ENCODE measurements around the gene ANKS1B.

The ANKS1B gene

GRCh38 chr12:99852666-99853065 is 132.1 kb downstream of the ANKS1B start:
- H4K20me1 ChIP-seq (ENCODE audit: insufficient read depth): no peaks in the 10 kb centered on the region
- H3K9ac ChIP-seq: no peak overlapping the region
- H3K27ac ChIP-seq: no peak overlapping the region
- H3K4me1 ChIP-seq (ENCODE audit: low read depth, poor library complexity, severe bottlenecking): no peaks in the 10 kb centered on the region
- H2AFZ ChIP-seq (ENCODE audit: low read depth): no peak overlapping the region
- no peaks in the 10 kb centered on the region for H3K36me3 ChIP-seq (ENCODE audit: insufficient read depth)
- no peak overlapping the region for H3K4me3 ChIP-seq (IDR thresholded peaks at IDR 0.05; ENCODE audit: insufficient read depth, low read depth, low read length)
- H3K27me3 ChIP-seq (ENCODE audit: insufficient read depth, low read depth): no peaks in the 10 kb centered on the region
- H3K79me2 ChIP-seq (ENCODE audit: insufficient read depth, low read depth): no peaks in the 10 kb centered on the region
- H3K4me2 ChIP-seq: no peak overlapping the region
- no peak for TF ChIP-seq CTCF (conservative IDR thresholded peaks at IDR 0.05; ENCODE audit: low read depth, low read length)

- H4K20me1 ChIP-seq (ENCODE audit: insufficient read depth): no peaks in the 10 kb centered on the region
- no peak overlapping the region for H3K4me2 ChIP-seq
- H2AFZ ChIP-seq (ENCODE audit: low read depth): no peak overlapping the region
- H3K4me3 ChIP-seq (IDR thresholded peaks at IDR 0.05; ENCODE audit: insufficient read depth, low read depth, low read length): no peak overlapping the region
- H3K36me3 ChIP-seq (ENCODE audit: insufficient read depth): no peaks in the 10 kb centered on the region
- TF ChIP-seq CTCF (conservative IDR thresholded peaks at IDR 0.05; ENCODE audit: low read depth, low read length): no peak
- no peak overlapping the region for H3K27ac ChIP-seq
- H3K27me3 ChIP-seq (ENCODE audit: insufficient read depth, low read depth): no peaks in the 10 kb centered on the region
- no peaks in the 10 kb centered on the region for H3K4me1 ChIP-seq (ENCODE audit: low read depth, poor library complexity, severe bottlenecking)
- H3K9ac ChIP-seq: no peak overlapping the region
- H3K79me2 ChIP-seq (ENCODE audit: insufficient read depth, low read depth): no peaks in the 10 kb centered on the region
Observed at GRCh38 chr12:99847936-99848335, 136.8 kb downstream of the ANKS1B start.

GRCh38 chr12:99834710-99835109 is 150.0 kb downstream of the ANKS1B start:
- no peaks in the 10 kb centered on the region for H3K27me3 ChIP-seq (ENCODE audit: insufficient read depth, low read depth)
- no peak overlapping the region for H3K4me2 ChIP-seq
- H3K4me3 ChIP-seq (IDR thresholded peaks at IDR 0.05; ENCODE audit: insufficient read depth, low read depth, low read length): no peak overlapping the region
- no peak overlapping the region for H3K9ac ChIP-seq
- no peak overlapping the region for H2AFZ ChIP-seq (ENCODE audit: low read depth)
- TF ChIP-seq CTCF (conservative IDR thresholded peaks at IDR 0.05; ENCODE audit: low read depth, low read length): no peak
- no peaks in the 10 kb centered on the region for H4K20me1 ChIP-seq (ENCODE audit: insufficient read depth)
- no peaks in the 10 kb centered on the region for H3K4me1 ChIP-seq (ENCODE audit: low read depth, poor library complexity, severe bottlenecking)
- no peak overlapping the region for H3K27ac ChIP-seq
- H3K79me2 ChIP-seq (ENCODE audit: insufficient read depth, low read depth): no peaks in the 10 kb centered on the region
- no peaks in the 10 kb centered on the region for H3K36me3 ChIP-seq (ENCODE audit: insufficient read depth)

DNA sequence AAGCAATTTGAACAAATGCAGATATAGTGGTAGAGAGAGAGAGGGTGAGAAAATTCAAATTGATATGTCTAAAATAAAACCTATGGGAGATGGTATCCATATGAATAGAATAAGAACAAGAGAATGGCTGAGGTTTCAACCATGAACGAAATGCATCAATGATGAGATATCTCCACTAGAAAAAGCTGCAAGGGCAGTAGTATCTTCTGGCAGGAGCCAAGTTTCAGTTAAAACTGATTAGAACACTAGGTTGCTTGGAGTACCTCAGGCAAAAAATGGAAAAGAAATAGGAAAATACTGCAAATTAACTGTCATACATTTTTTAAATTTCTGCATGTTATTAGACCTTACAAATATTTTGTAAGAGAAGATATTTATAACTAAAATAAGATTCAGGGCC is 151.3 kb downstream of the ANKS1B start:
- H3K4me1 ChIP-seq (ENCODE audit: low read depth, poor library complexity, severe bottlenecking): no peaks in the 10 kb centered on the region
- H3K27me3 ChIP-seq (ENCODE audit: insufficient read depth, low read depth): no peaks in the 10 kb centered on the region
- H3K9ac ChIP-seq: no peak overlapping the region
- H4K20me1 ChIP-seq (ENCODE audit: insufficient read depth): no peaks in the 10 kb centered on the region
- H2AFZ ChIP-seq (ENCODE audit: low read depth): no peak overlapping the region
- no peaks in the 10 kb centered on the region for H3K79me2 ChIP-seq (ENCODE audit: insufficient read depth, low read depth)
- no peak overlapping the region for H3K4me2 ChIP-seq
- no peak overlapping the region for H3K27ac ChIP-seq
- H3K4me3 ChIP-seq (IDR thresholded peaks at IDR 0.05; ENCODE audit: insufficient read depth, low read depth, low read length): no peak overlapping the region
- H3K36me3 ChIP-seq (ENCODE audit: insufficient read depth): no peaks in the 10 kb centered on the region
- TF ChIP-seq CTCF (conservative IDR thresholded peaks at IDR 0.05; ENCODE audit: low read depth, low read length): no peak
